HG03571 (cell line): ENCODE data around the gene SDR42E1.
"Not testable (repeated sequence)": the region's sequence is repeated elsewhere in the genome, so short reads cannot be mapped to it uniquely, and the experiment has no call there.

Source experiments
- ATAC-seq: cut with Tn5 transposase; IDR thresholded peaks from one replicate; pipeline ENCODE4 v1.9.1; 2021; ENCODE audit not compliant: unreplicated experiment

SDR42E1 gene

GRCh38 chr16:82005027-82005830 is 6.0 kb downstream of the SDR42E1 start:
- no peak for ATAC-seq

GRCh38 chr16:82004601-82005000 is 6.7 kb downstream of the SDR42E1 start:
- no peak for ATAC-seq

- ATAC-seq, result no peak
These were observed 8.4 kb downstream of the SDR42E1 start for GRCh38 chr16:82002831-82003230.

GRCh38 chr16:81997738-81998137 is 13.5 kb downstream of the SDR42E1 start:
- no peak for ATAC-seq

- no peak for ATAC-seq
These were observed 14.4 kb downstream of the SDR42E1 start for GRCh38 chr16:81996664-81997509.

GRCh38 chr16:81995651-81996050 is 15.6 kb downstream of the SDR42E1 start:
- no peak for ATAC-seq

GRCh38 chr16:81994485-81994884 is 16.8 kb downstream of the SDR42E1 start:
- no peak for ATAC-seq

GRCh38 chr16:81992859-81993258 is 18.4 kb downstream of the SDR42E1 start:
- ATAC-seq, result no peak

GRCh38 chr16:81987706-81988105 is 23.6 kb downstream of the SDR42E1 start:
- ATAC-seq, result no peak

GRCh38 chr16:81987121-81987520 is 24.1 kb downstream of the SDR42E1 start:
- ATAC-seq, result no peak

GRCh38 chr16:81977335-81977942 is 33.8 kb downstream of the SDR42E1 start:
- not testable (repeated sequence) for ATAC-seq

GRCh38 chr16:81975637-81976036 is 35.6 kb downstream of the SDR42E1 start:
- ATAC-seq, result no peak

- ATAC-seq, result no peak
These were observed 37.5 kb downstream of the SDR42E1 start for GRCh38 chr16:81973737-81974136.

GRCh38 chr16:81971853-81972252 is 39.4 kb downstream of the SDR42E1 start:
- no peak for ATAC-seq

- no peak for ATAC-seq
These were observed 43.9 kb downstream of the SDR42E1 start for GRCh38 chr16:81967358-81967757.

GRCh38 chr16:81964808-81965207 is 46.5 kb downstream of the SDR42E1 start:
- ATAC-seq, result no peak

- ATAC-seq, result no peak
These were observed 54.9 kb downstream of the SDR42E1 start for GRCh38 chr16:81956213-81956948.

- no peak for ATAC-seq
These were observed 59.7 kb downstream of the SDR42E1 start for GRCh38 chr16:81951564-81951963.

- no peak for ATAC-seq
These were observed 65.1 kb downstream of the SDR42E1 start for GRCh38 chr16:81946206-81946605.

GRCh38 chr16:81945665-81946064 is 65.6 kb downstream of the SDR42E1 start:
- no peak for ATAC-seq

GRCh38 chr16:81942007-81942601 is 69.2 kb downstream of the SDR42E1 start:
- ATAC-seq, result no peak
